PC-9 (cell line): ENCODE measurements around the gene IQSEC3. TPM values are rescaled to one million over a fixed set of nuclear protein-coding genes. Genes with fewer than 3 reads are reported as not detected.
"Not testable (repeated sequence)": the region's sequence is repeated elsewhere in the genome, so short reads cannot be mapped to it uniquely, and the experiment has no call there.

Experiments
- BruUV-seq: library from RNA; stranded (reverse); fragments of 400-500 nt; replicated peaks from 2 replicates; lab custom pipeline; 2021; lab: Mats Ljungman, UMichigan
- CTCF ChIA-PET: fragments of 300-600 bp; sonication (Branson Sonifier 250); formaldehyde crosslinking; loops from one replicate; lab custom pipeline; 2022; ENCODE audit warnings: antibody characterized with exemption; lab: Charles Lee
- POLR2A ChIA-PET: fragments of 300-600 bp; sonication (Branson Sonifier 250); formaldehyde crosslinking; loops from one replicate; lab custom pipeline; 2022; ENCODE audit warnings: antibody characterized with exemption; ENCODE audit not compliant: unreplicated experiment; lab: Charles Lee
- DNase-seq, 2 experiments: peaks; one replicate each; pipeline versions ENCODE4 v3.0.0 to v3.0.0-alpha.2; 2015 to 2022; ENCODE audit warnings: mixed read lengths in 1 of 2
- H2AFZ ChIP-seq: fragments of 200-600 bp; sonication (generic); 2 replicates; pipeline ENCODE4 v1.8.1; 2017; ENCODE audit warnings: antibody characterized with exemption
- H3F3A ChIP-seq: fragments of 200-600 bp; sonication (generic); 2 replicates; pipeline ENCODE4 v1.8.1; 2017; ENCODE audit warnings: antibody characterized with exemption, mild to moderate bottlenecking, low read depth; ENCODE audit not compliant: insufficient read depth
- H3K27ac ChIP-seq: fragments of 200-600 bp; sonication (generic); 2 replicates; pipeline ENCODE4 v1.6.1; 2016; ENCODE audit warnings: mixed run types
- H3K27me3 ChIP-seq: fragments of 200-600 bp; sonication (generic); 2 replicates; pipeline ENCODE4 v1.6.1; 2016; ENCODE audit warnings: low read depth, mixed run types; ENCODE audit not compliant: insufficient read depth
- H3K36me3 ChIP-seq: fragments of 200-600 bp; sonication (generic); 2 replicates; pipeline ENCODE4 v1.6.1; 2016; ENCODE audit warnings: low read depth, mixed run types
- H3K4me1 ChIP-seq: fragments of 200-600 bp; sonication (generic); replicated peaks from 2 replicates; pipeline ENCODE4 v1.6.1; 2016; ENCODE audit warnings: mixed run types; ENCODE audit not compliant: insufficient read depth
- H3K4me2 ChIP-seq: fragments of 200-600 bp; sonication (generic); 2 replicates; pipeline ENCODE4 v1.6.1; 2017; ENCODE audit warnings: mixed run types
- H3K4me3 ChIP-seq: fragments of 200-600 bp; sonication (generic); 2 replicates; pipeline ENCODE4 v1.6.1; 2016; ENCODE audit warnings: mixed run types
- H3K79me2 ChIP-seq: fragments of 200-600 bp; sonication (generic); 2 replicates; pipeline ENCODE4 v1.6.1; 2017; ENCODE audit warnings: low read depth, mixed run types
- H3K9me2 ChIP-seq: fragments of 200-600 bp; sonication (generic); 2 replicates; pipeline ENCODE4 v1.8.1; 2017; ENCODE audit warnings: mild to moderate bottlenecking; ENCODE audit not compliant: insufficient read depth
- H3K9me3 ChIP-seq: fragments of 200-600 bp; sonication (generic); 2 replicates; pipeline ENCODE4 v1.8.1; 2016; ENCODE audit warnings: low read depth; ENCODE audit not compliant: insufficient read depth
- H4K20me1 ChIP-seq: fragments of 200-600 bp; sonication (generic); 2 replicates; pipeline ENCODE4 v1.8.1; 2017; ENCODE audit not compliant: insufficient read depth
- CTCF ChIP-seq: fragments of 200-600 bp; sonication (generic); conservative IDR thresholded peaks from 2 replicates; pipeline ENCODE4 v1.6.1; 2017; ENCODE audit warnings: mixed run types, antibody characterized with exemption, mild to moderate bottlenecking, moderate library complexity
- EZH2 ChIP-seq: fragments of 200-600 bp; sonication (generic); IDR thresholded peaks from 2 replicates; pipeline ENCODE4 v1.8.0; 2017; ENCODE audit warnings: antibody characterized with exemption, low read depth
- intact Hi-C: fragments of 100-400 bp; cut with micrococcal nuclease; formaldehyde crosslinking; loops from one replicate; pipeline ENCODE4 v1.10.0; 2022; ENCODE audit not compliant: unreplicated experiment
- total RNA-seq: library from RNA; stranded (reverse); gene quantifications from 2 replicates; pipeline ENCODE4 v1.2.3, GENCODE V29; 2021

Gene IQSEC3
- total RNA-seq, 1 experiment from 2014 or later = not detected

- peaks cover 18% of the 10 kb centered on the region for H3K4me1 ChIP-seq
- no peak overlapping the region for H3K4me2 ChIP-seq
- no peaks in the 10 kb centered on the region for H3K79me2 ChIP-seq
- no peak overlapping the region for H3K27ac ChIP-seq
- H3K4me3 ChIP-seq = no peak overlapping the region
- no TSS peak for BruUV-seq
- ChIA-PET POLR2A (no interaction called here), CTCF (no interaction called here)
- no peaks in the 10 kb centered on the region for H3K9me2 ChIP-seq
- no peak for DNase-seq
- H3K27me3 ChIP-seq = peaks cover 38% of the 10 kb centered on the region; the same call in 1 of the 2 replicates
- H4K20me1 ChIP-seq = no peaks in the 10 kb centered on the region
- intact Hi-C loops = no loop called here
- no peaks in the 10 kb centered on the region for H3F3A ChIP-seq
- H3K9me3 ChIP-seq = no peaks in the 10 kb centered on the region
- no peak overlapping the region for H2AFZ ChIP-seq
- no peaks in the 10 kb centered on the region for H3K36me3 ChIP-seq
- TF ChIP-seq EZH2 (no peak), CTCF (no peak)
Measured at GRCh38 chr12:130519-130918, 64.0 kb downstream of the IQSEC3 start.

GRCh38 chr12:131008-131407 lies 64.4 kb downstream of the IQSEC3 start:
- no peak for DNase-seq
- H3F3A ChIP-seq = no peaks in the 10 kb centered on the region
- no peak overlapping the region for H3K4me3 ChIP-seq
- no peaks in the 10 kb centered on the region for H3K36me3 ChIP-seq
- BruUV-seq = no TSS peak
- H3K4me2 ChIP-seq = no peak overlapping the region
- peaks cover 18% of the 10 kb centered on the region for H3K4me1 ChIP-seq
- TF ChIP-seq EZH2 = no peak
- no peak for TF ChIP-seq CTCF
- POLR2A ChIA-PET = no interaction called here
- H3K27ac ChIP-seq = no peak overlapping the region
- CTCF ChIA-PET = no interaction called here
- no peaks in the 10 kb centered on the region for H3K9me3 ChIP-seq
- intact Hi-C loops = no loop called here
- H3K9me2 ChIP-seq = no peaks in the 10 kb centered on the region
- H3K27me3 ChIP-seq = peaks cover 33% of the 10 kb centered on the region; the same call in 1 of the 2 replicates
- no peak overlapping the region for H2AFZ ChIP-seq
- no peaks in the 10 kb centered on the region for H3K79me2 ChIP-seq
- no peaks in the 10 kb centered on the region for H4K20me1 ChIP-seq

- BruUV-seq = no TSS peak
- no peak for TF ChIP-seq CTCF
- CTCF ChIA-PET = no interaction called here
- Histone ChIP-seq H3F3A (no peaks in the 10 kb centered on the region), H3K9me2 (no peaks in the 10 kb centered on the region), H3K4me2 (peak overlapping the region; percentile 23), H3K9me3 (no peaks in the 10 kb centered on the region), H2AFZ (no peak overlapping the region), H3K4me3 (no peak overlapping the region), H3K4me1 (peaks cover 18% of the 10 kb centered on the region), H4K20me1 (no peaks in the 10 kb centered on the region), H3K27ac (no peak overlapping the region), H3K27me3 (peaks cover 24% of the 10 kb centered on the region; the same call in 1 of the 2 replicates), H3K36me3 (no peaks in the 10 kb centered on the region), H3K79me2 (no peaks in the 10 kb centered on the region)
- peak; percentile 41 to 88 for DNase-seq
- intact Hi-C loops = no loop called here
- POLR2A ChIA-PET = no interaction called here
Measured at GRCh38 chr12:131732-132495, 65.3 kb downstream of the IQSEC3 start.

DNA sequence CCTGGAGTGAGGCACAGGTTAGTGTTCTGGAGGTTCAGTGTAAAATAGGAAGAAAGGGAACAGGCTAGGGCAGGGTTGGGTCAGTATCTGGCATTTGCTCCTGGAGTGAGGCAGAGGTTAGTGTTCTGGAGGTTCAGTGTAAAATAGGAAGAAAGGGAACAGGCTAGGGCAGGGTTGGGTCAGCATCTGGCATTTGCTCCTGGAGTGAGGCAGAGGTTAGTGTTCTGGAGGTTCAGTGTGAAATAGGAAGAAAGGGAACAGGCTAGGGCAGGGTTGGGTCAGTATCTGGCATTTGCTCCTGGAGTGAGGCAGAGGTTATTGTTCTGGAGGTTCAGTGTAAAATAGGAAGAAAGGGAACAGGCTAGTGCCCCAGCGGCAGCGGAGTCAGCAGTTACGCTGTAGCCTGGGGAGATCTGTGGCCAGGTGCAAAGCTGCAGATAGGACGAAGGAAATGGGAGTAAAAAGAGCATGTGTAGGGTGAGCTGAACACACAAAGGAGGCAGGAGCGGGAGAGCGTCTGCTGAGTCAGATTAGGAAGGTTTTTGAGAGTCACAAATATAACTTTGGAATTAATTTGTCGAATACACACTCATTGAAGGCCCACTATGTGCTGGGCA lies 67.2 kb downstream of the IQSEC3 start:
- peak overlapping the region; percentile 31; the same call in 1 of the 2 replicates for H3K27ac ChIP-seq
- intact Hi-C loops, CTCF ChIA-PET, H3K9me2 ChIP-seq, H3K4me2 ChIP-seq, H3F3A ChIP-seq, H3K79me2 ChIP-seq, H3K9me3 ChIP-seq, H3K36me3 ChIP-seq, H2AFZ ChIP-seq, BruUV-seq, H3K4me3 ChIP-seq, POLR2A ChIA-PET, H4K20me1 ChIP-seq: not testable (repeated sequence)
- H3K4me1 ChIP-seq = peaks cover 18% of the 10 kb centered on the region
- 0 out of 2 replicates have a peak, but pooled peaks cover 15% of the 10 kb centered on the region for H3K27me3 ChIP-seq
- peak in 1 of 2 experiments; percentile 65 for DNase-seq
